K562 (cell line): Measurements from ENCODE around the gene GPRC5B. TPM values are rescaled to one million over a fixed set of nuclear protein-coding genes. Genes with fewer than 3 reads are reported as not detected.

ENCODE experiments used
- BRCA1 ChIP-seq, 2 experiments: fragments of 450-650 bp in 1 of 2; sonication (generic) in 1 of 2; formaldehyde crosslinking in 1 of 2; IDR thresholded peaks; 2 replicates each; pipeline versions ENCODE4 v1.5.0 to v1.6.1; 2017 to 2020; ENCODE audit warnings: mild to moderate bottlenecking in 1 of 2, missing genetic modification reagents in 1 of 2
- BRD4 ChIP-seq: fragments of 200-600 bp; sonication (generic); IDR thresholded peaks from 2 replicates; pipeline ENCODE4 v1.6.1; 2017; ENCODE audit warnings: inconsistent platforms
- CBX2 ChIP-seq: fragments of 200-600 bp; sonication (generic); IDR thresholded peaks from one replicate; pipeline ENCODE4 v1.6.1; 2012; ENCODE audit warnings: mild to moderate bottlenecking, low read length, inconsistent platforms; ENCODE audit not compliant: insufficient read depth, poor library complexity, severe bottlenecking
- GTF2B ChIP-seq: IDR thresholded peaks from 2 replicates; pipeline ENCODE4 v1.6.1; 2011; ENCODE audit not compliant: insufficient read length; ENCODE audit errors: extremely low read depth
- HES1 ChIP-seq: fragments of 450-650 bp; IDR thresholded peaks from 2 replicates; pipeline ENCODE4 v1.6.1; 2016; ENCODE audit warnings: low read depth, mild to moderate bottlenecking, moderate library complexity
- IFI16 ChIP-seq: fragments of 250-450 bp; sonication (Bioruptor Pico); IDR thresholded peaks from 2 replicates; pipeline ENCODE4 v2.1.2; 2022; ENCODE audit warnings: mild to moderate bottlenecking, inconsistent platforms
- KDM1A ChIP-seq, 2 experiments: fragments of 450-650 bp; IDR thresholded peaks; 2 replicates each; pipeline ENCODE4 v1.6.1; 2016; ENCODE audit warnings: mild to moderate bottlenecking in 2 of 2
- MAX ChIP-seq: sonication (generic); formaldehyde crosslinking; IDR thresholded peaks from 2 replicates; pipeline ENCODE4 v1.9.0; 2022; ENCODE audit warnings: mild to moderate bottlenecking, missing genetic modification reagents
- NCOA1 ChIP-seq: fragments of 450-650 bp; IDR thresholded peaks from 2 replicates; pipeline ENCODE4 v1.6.1; 2016; ENCODE audit warnings: low read depth
- PATZ1 ChIP-seq: fragments of 250-450 bp; sonication (Bioruptor Pico); IDR thresholded peaks from 2 replicates; pipeline ENCODE4 v1.5.0; 2020; ENCODE audit warnings: mild to moderate bottlenecking, borderline replicate concordance
- POLR2AphosphoS5 ChIP-seq: IDR thresholded peaks from 2 replicates; pipeline ENCODE4 v1.6.1; 2011; ENCODE audit warnings: mild to moderate bottlenecking, low read depth, low read length, moderate library complexity; ENCODE audit not compliant: control insufficient read depth, insufficient read depth
- RAD21 ChIP-seq, 2 experiments: fragments of 250-450 bp in 1 of 2; fragments of 450-650 bp in 1 of 2; sonication (Bioruptor Pico) in 1 of 2; formaldehyde crosslinking in 1 of 2; IDR thresholded peaks in 1 of 2; conservative IDR thresholded peaks in 1 of 2; 2 replicates each; pipeline versions ENCODE4 v1.4.0 to v1.8.0; 2020 to 2022; ENCODE audit warnings: mild to moderate bottlenecking in 2 of 2, moderate library complexity in 1 of 2
- SAFB2 ChIP-seq: fragments of 200-400 bp; formaldehyde crosslinking; IDR thresholded peaks from 2 replicates; pipeline ENCODE4 v1.6.1; 2018; ENCODE audit warnings: borderline replicate concordance, low read length, low read depth, moderate library complexity; ENCODE audit not compliant: severe bottlenecking
- SIRT6 ChIP-seq: IDR thresholded peaks from one replicate; pipeline ENCODE4 v1.6.1; 2012; ENCODE audit warnings: low read depth, mild to moderate bottlenecking, control low read depth, inconsistent platforms, low read length, moderate library complexity
- SREBF2 ChIP-seq: sonication (generic); formaldehyde crosslinking; IDR thresholded peaks from 2 replicates; pipeline ENCODE4 v1.4.0; 2020; ENCODE audit warnings: mild to moderate bottlenecking, missing genetic modification reagents
- TGIF2 ChIP-seq: sonication (generic); formaldehyde crosslinking; IDR thresholded peaks from 2 replicates; pipeline ENCODE4 v1.8.1; 2022; ENCODE audit warnings: mild to moderate bottlenecking, missing genetic modification reagents, moderate library complexity
- TOE1 ChIP-seq, 2 experiments: fragments of 450-650 bp in 1 of 2; sonication (generic) in 1 of 2; formaldehyde crosslinking in 1 of 2; IDR thresholded peaks; 2 replicates each; pipeline versions ENCODE4 v1.7.1 to v1.8.0; 2016 to 2022; ENCODE audit warnings: borderline replicate concordance in 2 of 2, mild to moderate bottlenecking in 2 of 2, antibody characterized with exemption in 1 of 2, inconsistent platforms in 1 of 2, low read depth in 1 of 2, missing genetic modification reagents in 1 of 2, moderate library complexity in 1 of 2
- ZKSCAN1 ChIP-seq: fragments of 150-350 bp; IDR thresholded peaks from 2 replicates; pipeline ENCODE4 v1.6.1; 2016; ENCODE audit warnings: low read depth, low read length
- ZNF12 ChIP-seq: sonication (generic); formaldehyde crosslinking; IDR thresholded peaks from 2 replicates; pipeline ENCODE4 v1.4.0; 2020; ENCODE audit warnings: mild to moderate bottlenecking, missing genetic modification reagents
- ZNF589 ChIP-seq: fragments of 200-800 bp; sonication (Bioruptor generic); IDR thresholded peaks from 2 replicates; pipeline ENCODE4 v1.6.1; 2016; ENCODE audit warnings: low read depth, missing genetic modification characterization, missing compliant biosample characterization
- ZNF740 ChIP-seq, 3 experiments: fragments of 200-800 bp in 1 of 3; sonication (Bioruptor generic) in 1 of 3; sonication (generic) in 1 of 3; formaldehyde crosslinking in 1 of 3; IDR thresholded peaks; 2 replicates each; pipeline versions ENCODE4 v1.6.1 to v1.8.0; 2016 to 2022; ENCODE audit warnings: mild to moderate bottlenecking in 2 of 3, missing compliant biosample characterization in 2 of 3, missing genetic modification characterization in 2 of 3, missing genetic modification reagents in 1 of 3
- polyA plus RNA-seq, 8 experiments: library from polyadenylated mRNA; depleted of rRNA in 4 of 8; stranded (reverse) in 5 of 8; unstranded in 3 of 8; fragments of >200 nt; fragmentation: Nextera tagmentation in 2 of 8; fragmentation: Illumina TruSeq in 1 of 8; extraction: Ambion mirVana in 2 of 8; extraction: Trizol in 1 of 8; gene quantifications; 2 replicates each; pipeline versions ENCODE4 v1.2.1 to v1.2.3, GENCODE V29; 2011 to 2014; ENCODE audit warnings: inconsistent platforms in 1 of 8, missing spikeins in 1 of 8
- total RNA-seq, 7 experiments: library from RNA; depleted of rRNA in 6 of 7; stranded (reverse); fragments of >200 nt in 6 of 7; fragmentation: Illumina TruSeq in 2 of 7; extraction: Trizol in 2 of 7; gene quantifications; 2 replicates each; pipeline versions ENCODE4 v1.2.1 to v1.2.3, GENCODE V29; 2011 to 2021; ENCODE audit warnings: low replicate concordance in 1 of 7

The GPRC5B gene
- total and polyA plus RNA-seq, 9 of the 15 experiments (the other 6 are each of a cell fraction or from before 2014, with no cell fraction given): 0.65 to 5.5 (median 1.3) TPM

GRCh38 chr16:19886073-19886941 lies 1.7 kb upstream of the GPRC5B start (continued):
- no peak for TF ChIP-seq TOE1 (IDR thresholded peaks at IDR 0.05; ENCODE audit: borderline replicate concordance)
- TF ChIP-seq TOE1 (CRISPR knock-in tag; IDR thresholded peaks at IDR 0.05; ENCODE audit: borderline replicate concordance, low read depth): no peak
- TF ChIP-seq SREBF2 (CRISPR knock-in tag): no peak
- TF ChIP-seq HES1: no peak
- no peak for TF ChIP-seq KDM1A (IDR thresholded peaks at IDR 0.05)
- no peak for TF ChIP-seq POLR2AphosphoS5
- TF ChIP-seq NCOA1: no peak
- no peak for TF ChIP-seq IFI16
- no peak for TF ChIP-seq ZNF12 (CRISPR knock-in tag)
- no peak for TF ChIP-seq SAFB2
- TF ChIP-seq ZKSCAN1: 0 out of 2 replicates have a peak, but pooled peaks have one; percentile 25
- no peak for TF ChIP-seq SIRT6
- peak; percentile 98 to 99 for TF ChIP-seq RAD21 (CRISPR knock-in tag; conservative IDR thresholded peaks at IDR 0.05 in 1 of 2, IDR thresholded peaks at IDR 0.05 in 1 of 2)
- TF ChIP-seq PATZ1: no peak
- TF ChIP-seq ZNF740 (CRISPR knock-in tag; IDR thresholded peaks at IDR 0.05): no peak
- TF ChIP-seq ZNF740 (tag; IDR thresholded peaks at IDR 0.05): no peak
- no peak for TF ChIP-seq BRCA1 (IDR thresholded peaks at IDR 0.05)
- no peak for TF ChIP-seq BRCA1 (CRISPR knock-in tag; IDR thresholded peaks at IDR 0.05)
- TF ChIP-seq CBX2: no peak
- no peak for TF ChIP-seq BRD4
- TF ChIP-seq MAX (CRISPR knock-in tag): peak; percentile 83
- TF ChIP-seq ZNF589 (CRISPR knock-in tag): no peak
- no peak for TF ChIP-seq GTF2B
- TF ChIP-seq TGIF2 (CRISPR knock-in tag): no peak
